HL-60 (cell line): Measurements from ENCODE around the gene SMPDL3A.

Experiments
- DNase-seq, 2 experiments: peaks; one replicate each; pipeline ENCODE4 v3.0.0-alpha.2; 2010 to 2020; ENCODE audit warnings: low read depth in 1 of 2, low spot score in 1 of 2
- H3K27ac ChIP-seq: fragments of 250-450 bp; sonication (Bioruptor Pico); replicated peaks from 2 replicates; pipeline ENCODE4 v1.5.1; 2020; ENCODE audit warnings: mild to moderate bottlenecking, moderate library complexity
- H3K27me3 ChIP-seq: fragments of 250-450 bp; sonication (Bioruptor Pico); 2 replicates; pipeline ENCODE4 v1.5.1; 2021; ENCODE audit warnings: mild to moderate bottlenecking, moderate library complexity; ENCODE audit not compliant: insufficient read depth, poor library complexity, severe bottlenecking
- H3K4me3 ChIP-seq: replicated peaks from 2 replicates; pipeline ENCODE4 v1.5.1; 2011; ENCODE audit warnings: mild to moderate bottlenecking, control low read depth, low read length; ENCODE audit not compliant: insufficient read depth
- GABPA ChIP-seq: IDR thresholded peaks from 2 replicates; pipeline ENCODE4 v1.6.1; 2012; ENCODE audit warnings: low read depth
- POLR2AphosphoS5 ChIP-seq: IDR thresholded peaks from 2 replicates; pipeline ENCODE4 v1.6.1; 2012; ENCODE audit warnings: low read depth
- SPI1 ChIP-seq: IDR thresholded peaks from 2 replicates; pipeline ENCODE4 v1.6.1; 2012; ENCODE audit warnings: low read depth, mild to moderate bottlenecking, borderline replicate concordance
- TF ChIP-seq, protein P1 (sequence below): IDR thresholded peaks from 2 replicates; pipeline ENCODE4 v1.6.1; 2012; ENCODE audit warnings: low read depth; ENCODE audit not compliant: insufficient replicate concordance
- TF ChIP-seq, protein P2 (sequence below): IDR thresholded peaks from one replicate; pipeline ENCODE4 v1.5.1; 2011; ENCODE audit warnings: low read length, control low read depth, inconsistent platforms; ENCODE audit not compliant: insufficient read depth

SMPDL3A gene

GRCh38 chr6:122845464-122845863 is 56.4 kb downstream of the SMPDL3A start:
- no peak overlapping the region for H3K27ac ChIP-seq
- no peak overlapping the region for H3K4me3 ChIP-seq
- no peak for TF ChIP-seq POLR2AphosphoS5
- no peak for TF ChIP-seq GABPA
- TF ChIP-seq, protein P1, sequence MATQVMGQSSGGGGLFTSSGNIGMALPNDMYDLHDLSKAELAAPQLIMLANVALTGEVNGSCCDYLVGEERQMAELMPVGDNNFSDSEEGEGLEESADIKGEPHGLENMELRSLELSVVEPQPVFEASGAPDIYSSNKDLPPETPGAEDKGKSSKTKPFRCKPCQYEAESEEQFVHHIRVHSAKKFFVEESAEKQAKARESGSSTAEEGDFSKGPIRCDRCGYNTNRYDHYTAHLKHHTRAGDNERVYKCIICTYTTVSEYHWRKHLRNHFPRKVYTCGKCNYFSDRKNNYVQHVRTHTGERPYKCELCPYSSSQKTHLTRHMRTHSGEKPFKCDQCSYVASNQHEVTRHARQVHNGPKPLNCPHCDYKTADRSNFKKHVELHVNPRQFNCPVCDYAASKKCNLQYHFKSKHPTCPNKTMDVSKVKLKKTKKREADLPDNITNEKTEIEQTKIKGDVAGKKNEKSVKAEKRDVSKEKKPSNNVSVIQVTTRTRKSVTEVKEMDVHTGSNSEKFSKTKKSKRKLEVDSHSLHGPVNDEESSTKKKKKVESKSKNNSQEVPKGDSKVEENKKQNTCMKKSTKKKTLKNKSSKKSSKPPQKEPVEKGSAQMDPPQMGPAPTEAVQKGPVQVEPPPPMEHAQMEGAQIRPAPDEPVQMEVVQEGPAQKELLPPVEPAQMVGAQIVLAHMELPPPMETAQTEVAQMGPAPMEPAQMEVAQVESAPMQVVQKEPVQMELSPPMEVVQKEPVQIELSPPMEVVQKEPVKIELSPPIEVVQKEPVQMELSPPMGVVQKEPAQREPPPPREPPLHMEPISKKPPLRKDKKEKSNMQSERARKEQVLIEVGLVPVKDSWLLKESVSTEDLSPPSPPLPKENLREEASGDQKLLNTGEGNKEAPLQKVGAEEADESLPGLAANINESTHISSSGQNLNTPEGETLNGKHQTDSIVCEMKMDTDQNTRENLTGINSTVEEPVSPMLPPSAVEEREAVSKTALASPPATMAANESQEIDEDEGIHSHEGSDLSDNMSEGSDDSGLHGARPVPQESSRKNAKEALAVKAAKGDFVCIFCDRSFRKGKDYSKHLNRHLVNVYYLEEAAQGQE, result no peak
- TF ChIP-seq SPI1, result no peak
- TF ChIP-seq, protein P2, sequence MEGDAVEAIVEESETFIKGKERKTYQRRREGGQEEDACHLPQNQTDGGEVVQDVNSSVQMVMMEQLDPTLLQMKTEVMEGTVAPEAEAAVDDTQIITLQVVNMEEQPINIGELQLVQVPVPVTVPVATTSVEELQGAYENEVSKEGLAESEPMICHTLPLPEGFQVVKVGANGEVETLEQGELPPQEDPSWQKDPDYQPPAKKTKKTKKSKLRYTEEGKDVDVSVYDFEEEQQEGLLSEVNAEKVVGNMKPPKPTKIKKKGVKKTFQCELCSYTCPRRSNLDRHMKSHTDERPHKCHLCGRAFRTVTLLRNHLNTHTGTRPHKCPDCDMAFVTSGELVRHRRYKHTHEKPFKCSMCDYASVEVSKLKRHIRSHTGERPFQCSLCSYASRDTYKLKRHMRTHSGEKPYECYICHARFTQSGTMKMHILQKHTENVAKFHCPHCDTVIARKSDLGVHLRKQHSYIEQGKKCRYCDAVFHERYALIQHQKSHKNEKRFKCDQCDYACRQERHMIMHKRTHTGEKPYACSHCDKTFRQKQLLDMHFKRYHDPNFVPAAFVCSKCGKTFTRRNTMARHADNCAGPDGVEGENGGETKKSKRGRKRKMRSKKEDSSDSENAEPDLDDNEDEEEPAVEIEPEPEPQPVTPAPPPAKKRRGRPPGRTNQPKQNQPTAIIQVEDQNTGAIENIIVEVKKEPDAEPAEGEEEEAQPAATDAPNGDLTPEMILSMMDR, result no peak
- DNase-seq, result no peak
- H3K27me3 ChIP-seq, result no peaks in the 10 kb centered on the region

GRCh38 chr6:122845916-122846612 is 57.0 kb downstream of the SMPDL3A start:
- Histone ChIP-seq H3K27me3 (no peaks in the 10 kb centered on the region), H3K27ac (no peak overlapping the region), H3K4me3 (no peak overlapping the region)
- no peak for TF ChIP-seq POLR2AphosphoS5
- no peak for TF ChIP-seq GABPA
- DNase-seq, result no peak

DNA sequence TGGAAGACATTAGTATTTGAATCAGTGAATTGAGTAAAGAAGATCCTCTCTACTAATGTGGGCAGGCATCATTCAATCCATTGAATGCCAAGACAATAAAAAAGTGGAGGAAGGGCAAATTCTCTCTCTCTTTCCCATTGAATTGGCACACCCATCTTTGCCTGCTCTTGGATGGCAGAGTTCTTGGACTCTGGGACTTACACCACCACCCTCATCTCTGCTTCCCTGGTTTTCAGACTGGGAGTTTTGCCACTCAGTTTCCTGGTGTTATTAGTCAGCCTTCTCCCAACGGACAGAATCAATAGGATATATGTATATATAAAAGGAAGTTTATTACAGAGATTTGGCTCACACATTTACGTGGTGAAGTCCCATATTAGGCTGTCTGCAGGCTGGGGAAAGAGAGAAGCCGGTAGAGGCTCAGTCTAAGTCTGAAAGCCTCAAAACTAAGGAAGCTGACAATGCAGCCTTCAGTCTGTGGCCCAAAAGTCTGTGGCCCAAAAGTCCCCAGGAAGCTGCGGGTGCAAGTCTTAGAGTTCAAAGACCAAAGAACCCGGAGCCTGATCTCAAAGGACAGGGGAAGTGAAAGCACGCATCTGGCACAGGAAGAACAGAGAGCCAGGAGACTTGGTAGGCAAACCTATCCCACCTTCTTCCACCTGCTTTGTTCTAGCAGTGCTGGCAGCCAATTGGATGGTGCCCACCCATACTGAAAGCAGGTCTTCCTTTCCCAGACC is 64.4 kb downstream of the SMPDL3A start:
- TF ChIP-seq, protein P2, result no peak
- no peak for TF ChIP-seq GABPA
- no peak for TF ChIP-seq SPI1
- TF ChIP-seq POLR2AphosphoS5, result no peak
- TF ChIP-seq, protein P1, result no peak
- Histone ChIP-seq H3K27ac (no peak overlapping the region), H3K4me3 (no peak overlapping the region), H3K27me3 (no peaks in the 10 kb centered on the region)
- no peak for DNase-seq
